ENCODE results near the gene HDAC10.
"Not testable (repeated sequence)": the region's sequence is repeated elsewhere in the genome, so short reads cannot be mapped to it uniquely, and the experiment has no call there.

DNA sequence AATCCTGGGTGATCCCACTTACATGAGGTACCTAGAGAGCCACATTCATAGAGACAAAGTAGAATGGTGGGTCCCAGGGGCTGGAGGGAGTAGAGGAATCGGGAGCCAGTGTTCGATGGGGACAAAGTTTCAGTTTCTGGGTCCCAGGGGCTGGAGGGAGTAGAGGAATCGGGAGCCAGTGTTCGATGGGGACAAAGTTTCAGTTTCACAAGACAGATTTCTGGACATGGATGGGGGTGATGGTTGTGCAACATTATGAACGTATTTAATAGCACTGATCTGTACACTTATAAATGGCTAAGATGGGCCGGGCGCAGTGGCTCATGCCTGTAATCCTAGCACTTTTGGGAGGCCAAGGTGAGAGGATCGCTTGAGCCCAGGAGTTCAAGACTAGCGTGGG lies 46.1 kb downstream of the HDAC10 start:
- not testable (repeated sequence) for TF ChIP-seq POLR2A (IDR thresholded peaks at IDR 0.05)
- TF ChIP-seq, protein P1, sequence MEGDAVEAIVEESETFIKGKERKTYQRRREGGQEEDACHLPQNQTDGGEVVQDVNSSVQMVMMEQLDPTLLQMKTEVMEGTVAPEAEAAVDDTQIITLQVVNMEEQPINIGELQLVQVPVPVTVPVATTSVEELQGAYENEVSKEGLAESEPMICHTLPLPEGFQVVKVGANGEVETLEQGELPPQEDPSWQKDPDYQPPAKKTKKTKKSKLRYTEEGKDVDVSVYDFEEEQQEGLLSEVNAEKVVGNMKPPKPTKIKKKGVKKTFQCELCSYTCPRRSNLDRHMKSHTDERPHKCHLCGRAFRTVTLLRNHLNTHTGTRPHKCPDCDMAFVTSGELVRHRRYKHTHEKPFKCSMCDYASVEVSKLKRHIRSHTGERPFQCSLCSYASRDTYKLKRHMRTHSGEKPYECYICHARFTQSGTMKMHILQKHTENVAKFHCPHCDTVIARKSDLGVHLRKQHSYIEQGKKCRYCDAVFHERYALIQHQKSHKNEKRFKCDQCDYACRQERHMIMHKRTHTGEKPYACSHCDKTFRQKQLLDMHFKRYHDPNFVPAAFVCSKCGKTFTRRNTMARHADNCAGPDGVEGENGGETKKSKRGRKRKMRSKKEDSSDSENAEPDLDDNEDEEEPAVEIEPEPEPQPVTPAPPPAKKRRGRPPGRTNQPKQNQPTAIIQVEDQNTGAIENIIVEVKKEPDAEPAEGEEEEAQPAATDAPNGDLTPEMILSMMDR (IDR thresholded peaks at IDR 0.05) = not testable (repeated sequence)
